Glutamatergic neuron (in vitro differentiated cells): ENCODE results near the gene COL13A1. TPM values are rescaled to one million over a fixed set of nuclear protein-coding genes. Genes with fewer than 3 reads are reported as not detected.

Source experiments
- DNase-seq: peaks from one replicate; pipeline ENCODE4 v3.0.0; 2022
- H3K27ac Mint-ChIP-seq: one replicate; pipeline ENCODE4 v1.8.0; 2020; ENCODE audit warnings: mild to moderate bottlenecking, mixed read lengths, inconsistent platforms; ENCODE audit not compliant: unreplicated experiment
- H3K27me3 Mint-ChIP-seq: one replicate; pipeline ENCODE4 v1.8.0; 2020; ENCODE audit warnings: mild to moderate bottlenecking, moderate library complexity, mixed read lengths, inconsistent platforms; ENCODE audit not compliant: unreplicated experiment
- H3K36me3 Mint-ChIP-seq: one replicate; pipeline ENCODE4 v1.8.0; 2020; ENCODE audit warnings: mild to moderate bottlenecking, mixed read lengths, inconsistent platforms; ENCODE audit not compliant: unreplicated experiment
- H3K4me1 Mint-ChIP-seq: one replicate; pipeline ENCODE4 v1.8.0; 2020; ENCODE audit warnings: mild to moderate bottlenecking, low read depth, mixed read lengths, inconsistent platforms; ENCODE audit not compliant: unreplicated experiment
- H3K4me3 Mint-ChIP-seq: one replicate; pipeline ENCODE4 v1.8.0; 2020; ENCODE audit warnings: mild to moderate bottlenecking, mixed read lengths, inconsistent platforms; ENCODE audit not compliant: unreplicated experiment
- H3K9me3 Mint-ChIP-seq: one replicate; pipeline ENCODE4 v1.8.0; 2020; ENCODE audit warnings: mild to moderate bottlenecking, moderate library complexity, mixed read lengths, inconsistent platforms; ENCODE audit not compliant: unreplicated experiment
- CTCF ChIP-seq: fragments of 200-600 bp; sonication (generic); IDR thresholded peaks from one replicate; pipeline ENCODE4 v1.5.0; 2021; ENCODE audit not compliant: partially characterized antibody, unreplicated experiment
- total RNA-seq: library from RNA; stranded (reverse); fragmentation: NEBNext Ultra II Directional; extraction: Animal tissue kit (Norgen Biotek cat#: 25700); gene quantifications from one replicate; pipeline ENCODE4 v1.2.1, GENCODE V29; 2021; ENCODE audit not compliant: unreplicated experiment

The COL13A1 gene
- total RNA-seq, 1 donor from 2014 or later: 8.5 TPM

- DNase-seq: peak; percentile 72
- Mint-ChIP-seq H3K36me3 (no peaks in the 10 kb centered on the region), H3K4me3 (peak overlapping the region; percentile 30), H3K27me3 (peaks cover 16% of the 10 kb centered on the region), H3K4me1 (peaks cover 50% of the 10 kb centered on the region), H3K27ac (peak overlapping the region; percentile 91), H3K9me3 (peaks cover 14% of the 10 kb centered on the region)
- no peak for TF ChIP-seq CTCF
These were observed 95.7 kb downstream of the COL13A1 start for GRCh38 chr10:69897432-69897831.

- peaks cover 50% of the 10 kb centered on the region for H3K4me1 Mint-ChIP-seq
- no peak for TF ChIP-seq CTCF
These were observed 96.3 kb downstream of the COL13A1 start for GRCh38 chr10:69897999-69898398.

GRCh38 chr10:69898524-69898923, 96.8 kb downstream of the COL13A1 start:
- peaks cover 50% of the 10 kb centered on the region for H3K4me1 Mint-ChIP-seq
- no peaks in the 10 kb centered on the region for H3K36me3 Mint-ChIP-seq
- H3K27ac Mint-ChIP-seq: peak overlapping the region; percentile 91
- peaks cover 16% of the 10 kb centered on the region for H3K9me3 Mint-ChIP-seq
- DNase-seq: no peak
- no peak for TF ChIP-seq CTCF
- peak overlapping the region; percentile 86 for H3K4me3 Mint-ChIP-seq
- peaks cover 16% of the 10 kb centered on the region for H3K27me3 Mint-ChIP-seq

More at GRCh38 chr10:69897999-69898398, 96.3 kb downstream of the COL13A1 start:
- peaks cover 14% of the 10 kb centered on the region for H3K9me3 Mint-ChIP-seq
- DNase-seq: no peak
- no peaks in the 10 kb centered on the region for H3K36me3 Mint-ChIP-seq
- peak overlapping the region; percentile 91 for H3K27ac Mint-ChIP-seq
- no peak overlapping the region for H3K4me3 Mint-ChIP-seq
- H3K27me3 Mint-ChIP-seq: peaks cover 16% of the 10 kb centered on the region

- Mint-ChIP-seq H3K9me3 (peaks cover 14% of the 10 kb centered on the region), H3K27me3 (peaks cover 13% of the 10 kb centered on the region), H3K36me3 (no peaks in the 10 kb centered on the region), H3K4me1 (peaks cover 50% of the 10 kb centered on the region), H3K4me3 (peak overlapping the region; percentile 86), H3K27ac (peak overlapping the region; percentile 91)
- no peak for TF ChIP-seq CTCF
- no peak for DNase-seq
These were observed 97.2 kb downstream of the COL13A1 start for GRCh38 chr10:69898941-69899340.

GRCh38 chr10:69899727-69900595, 98.3 kb downstream of the COL13A1 start:
- DNase-seq: no peak
- TF ChIP-seq CTCF: no peak
- Mint-ChIP-seq H3K27me3 (peaks cover 13% of the 10 kb centered on the region), H3K36me3 (no peaks in the 10 kb centered on the region), H3K4me3 (peak overlapping the region; percentile 25), H3K27ac (peak overlapping the region; percentile 28), H3K4me1 (peaks cover 46% of the 10 kb centered on the region), H3K9me3 (peaks cover 12% of the 10 kb centered on the region)
